Measurements from ENCODE around the gene RIT2.

DNA sequence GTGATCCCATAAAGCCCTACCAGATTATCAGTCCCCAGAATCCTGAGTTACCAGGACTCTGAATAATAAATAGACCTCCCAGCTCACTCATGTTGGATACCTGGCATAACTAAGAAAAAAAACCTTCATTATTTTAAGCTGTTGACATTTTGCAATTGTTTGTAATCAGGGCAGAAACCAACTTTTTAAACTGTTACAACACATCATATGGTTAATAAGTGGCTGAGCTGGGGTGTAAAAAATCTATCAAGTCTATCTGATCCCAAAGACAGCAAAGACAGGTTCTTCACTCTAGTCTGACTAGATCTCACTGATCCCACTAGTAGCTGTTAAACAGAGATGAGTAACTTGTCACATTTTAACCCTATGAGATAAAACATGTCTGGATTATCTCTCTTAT is 370.3 kb downstream of the RIT2 start:
- TF ChIP-seq, protein P1, sequence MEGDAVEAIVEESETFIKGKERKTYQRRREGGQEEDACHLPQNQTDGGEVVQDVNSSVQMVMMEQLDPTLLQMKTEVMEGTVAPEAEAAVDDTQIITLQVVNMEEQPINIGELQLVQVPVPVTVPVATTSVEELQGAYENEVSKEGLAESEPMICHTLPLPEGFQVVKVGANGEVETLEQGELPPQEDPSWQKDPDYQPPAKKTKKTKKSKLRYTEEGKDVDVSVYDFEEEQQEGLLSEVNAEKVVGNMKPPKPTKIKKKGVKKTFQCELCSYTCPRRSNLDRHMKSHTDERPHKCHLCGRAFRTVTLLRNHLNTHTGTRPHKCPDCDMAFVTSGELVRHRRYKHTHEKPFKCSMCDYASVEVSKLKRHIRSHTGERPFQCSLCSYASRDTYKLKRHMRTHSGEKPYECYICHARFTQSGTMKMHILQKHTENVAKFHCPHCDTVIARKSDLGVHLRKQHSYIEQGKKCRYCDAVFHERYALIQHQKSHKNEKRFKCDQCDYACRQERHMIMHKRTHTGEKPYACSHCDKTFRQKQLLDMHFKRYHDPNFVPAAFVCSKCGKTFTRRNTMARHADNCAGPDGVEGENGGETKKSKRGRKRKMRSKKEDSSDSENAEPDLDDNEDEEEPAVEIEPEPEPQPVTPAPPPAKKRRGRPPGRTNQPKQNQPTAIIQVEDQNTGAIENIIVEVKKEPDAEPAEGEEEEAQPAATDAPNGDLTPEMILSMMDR (IDR thresholded peaks at IDR 0.05), result no peak
- TF ChIP-seq POLR2A (IDR thresholded peaks at IDR 0.05), result no peak
